GM18909 (cell line): ENCODE data around the gene PNPLA3.

Experiments used
- ATAC-seq: cut with Tn5 transposase; IDR thresholded peaks from one replicate; pipeline ENCODE4 v1.9.1; 2021; ENCODE audit warnings: mild to moderate bottlenecking; ENCODE audit not compliant: unreplicated experiment, poor library complexity

Gene PNPLA3

DNA sequence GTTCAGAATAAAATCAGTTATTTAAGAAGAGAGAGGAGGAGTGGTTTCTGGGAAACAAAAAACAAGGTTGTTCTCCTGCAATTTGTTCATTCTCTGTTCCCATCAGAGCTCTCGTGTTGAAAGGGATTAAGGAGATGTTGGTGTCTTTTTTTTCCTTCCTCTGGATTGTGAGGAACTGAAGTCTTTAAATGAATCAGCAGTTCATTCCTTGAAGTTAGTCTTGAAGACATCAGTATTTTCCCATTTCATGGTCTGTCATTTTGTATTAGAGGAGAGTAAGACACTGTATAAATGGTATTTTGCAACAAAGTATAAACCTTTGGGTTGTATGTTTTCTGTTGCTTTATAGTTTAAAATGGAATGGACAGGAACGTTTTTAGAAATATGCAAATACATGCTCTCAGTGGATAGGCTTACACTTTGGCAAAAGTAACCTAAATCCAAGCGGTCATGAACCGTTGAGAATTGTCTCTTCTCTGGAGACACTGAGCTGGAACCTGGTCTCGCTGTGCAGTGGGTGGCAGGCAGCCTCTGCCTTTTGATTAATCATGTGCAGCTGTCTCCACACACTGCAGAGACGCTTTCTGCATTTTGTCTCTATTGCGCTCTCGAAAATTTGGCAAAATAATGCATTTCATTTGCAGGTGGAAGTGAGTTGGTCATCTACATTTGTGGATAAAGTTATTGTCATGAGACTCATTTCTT, 64.7 kb downstream of the PNPLA3 start:
- no peak for ATAC-seq

DNA sequence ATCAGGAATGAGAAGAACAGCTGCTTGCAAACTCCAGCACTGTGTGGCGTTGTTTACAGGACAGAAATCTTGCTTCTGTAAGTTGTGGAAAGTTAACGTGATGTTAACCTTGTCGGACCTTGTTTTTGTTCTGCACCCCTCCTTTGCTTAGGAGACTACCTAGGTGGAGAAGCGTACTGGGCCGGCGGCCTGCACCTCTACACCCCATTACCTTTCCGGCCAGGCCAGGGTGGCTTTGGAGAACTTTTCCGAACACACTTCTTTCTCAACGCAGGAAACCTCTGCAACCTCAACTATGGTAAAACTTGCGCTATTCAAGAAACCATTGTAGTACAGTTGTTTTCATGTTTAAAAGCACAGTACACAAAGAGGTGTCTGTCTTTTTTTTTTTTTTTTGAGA, 65.4 kb downstream of the PNPLA3 start:
- ATAC-seq, result no peak

DNA sequence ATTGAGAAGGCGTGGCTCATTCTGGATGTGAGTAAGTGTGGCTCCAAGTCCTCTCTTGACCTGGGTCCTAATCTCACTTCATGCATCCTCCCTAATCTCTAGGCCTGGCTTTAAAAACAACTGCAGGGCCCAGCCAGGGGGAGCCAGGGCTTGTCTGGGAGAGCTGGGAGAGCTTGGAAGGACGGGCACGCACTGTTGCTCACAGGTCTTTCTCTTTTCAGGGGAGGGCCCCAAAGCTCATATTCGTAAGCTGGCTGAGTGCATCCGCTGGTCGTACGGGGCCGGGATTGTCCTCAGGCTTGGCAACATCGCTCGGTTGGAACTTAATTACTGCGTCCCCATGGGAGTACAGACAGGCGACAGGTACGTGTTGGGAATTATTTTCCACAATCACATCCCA, 66.4 kb downstream of the PNPLA3 start:
- ATAC-seq, result no peak

DNA sequence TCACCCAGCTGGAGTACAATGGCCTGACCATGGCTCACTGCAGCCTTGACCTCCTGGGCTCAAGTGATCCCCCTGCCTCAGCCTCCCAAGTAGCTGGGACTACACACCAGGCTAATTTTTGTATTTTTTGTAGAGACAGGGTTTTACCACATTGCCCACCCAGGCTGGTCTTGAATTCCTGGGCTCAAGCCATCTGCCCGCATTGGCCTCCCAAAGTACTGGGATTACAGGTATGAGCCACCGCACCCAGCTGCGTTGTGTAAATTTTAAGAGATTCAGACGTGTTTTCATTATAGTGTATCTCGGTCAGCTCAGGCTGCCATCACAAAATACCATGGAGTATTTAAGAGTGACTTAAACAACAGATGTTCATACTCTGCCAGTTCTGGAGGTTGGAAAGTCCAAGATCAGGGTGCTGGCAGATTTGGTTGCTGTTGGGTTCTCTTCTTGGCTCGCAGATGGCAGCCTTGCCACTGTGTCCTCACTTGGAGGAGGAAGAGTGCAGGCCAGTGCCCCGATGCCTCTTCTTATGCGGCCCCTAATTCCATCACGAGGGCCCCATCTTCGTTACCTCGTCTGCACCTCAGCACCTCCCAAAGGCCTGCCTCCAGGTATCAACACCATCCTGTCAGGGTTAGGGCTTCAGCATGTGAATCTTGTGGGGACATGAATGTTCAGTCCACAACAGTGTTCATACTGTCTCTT, 67.9 kb downstream of the PNPLA3 start:
- ATAC-seq, result no peak

DNA sequence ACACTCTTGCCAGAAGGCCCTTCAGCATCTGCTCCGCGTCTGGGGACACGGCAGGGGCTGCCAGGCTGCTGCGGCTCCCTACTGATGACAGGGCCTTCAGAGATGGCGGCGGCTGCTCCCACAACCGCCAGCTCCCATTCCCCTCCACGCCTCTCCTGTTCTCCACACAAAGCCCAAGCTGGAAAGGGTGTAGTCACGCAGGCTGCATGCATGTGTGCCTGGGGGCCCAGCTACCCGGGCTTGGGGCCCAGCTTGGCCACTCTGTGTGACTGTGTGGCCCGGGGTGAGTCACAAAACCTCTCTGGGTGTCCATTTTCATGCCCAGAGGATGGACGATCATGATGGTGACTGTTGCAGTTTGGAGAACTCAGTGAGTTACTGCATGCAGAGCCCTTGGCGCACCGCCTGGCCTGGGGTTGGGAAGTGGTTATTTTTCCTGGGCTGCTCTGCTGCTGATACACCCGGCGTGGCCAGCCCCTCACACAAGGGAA, 68.8 kb downstream of the PNPLA3 start:
- ATAC-seq, result no peak

DNA sequence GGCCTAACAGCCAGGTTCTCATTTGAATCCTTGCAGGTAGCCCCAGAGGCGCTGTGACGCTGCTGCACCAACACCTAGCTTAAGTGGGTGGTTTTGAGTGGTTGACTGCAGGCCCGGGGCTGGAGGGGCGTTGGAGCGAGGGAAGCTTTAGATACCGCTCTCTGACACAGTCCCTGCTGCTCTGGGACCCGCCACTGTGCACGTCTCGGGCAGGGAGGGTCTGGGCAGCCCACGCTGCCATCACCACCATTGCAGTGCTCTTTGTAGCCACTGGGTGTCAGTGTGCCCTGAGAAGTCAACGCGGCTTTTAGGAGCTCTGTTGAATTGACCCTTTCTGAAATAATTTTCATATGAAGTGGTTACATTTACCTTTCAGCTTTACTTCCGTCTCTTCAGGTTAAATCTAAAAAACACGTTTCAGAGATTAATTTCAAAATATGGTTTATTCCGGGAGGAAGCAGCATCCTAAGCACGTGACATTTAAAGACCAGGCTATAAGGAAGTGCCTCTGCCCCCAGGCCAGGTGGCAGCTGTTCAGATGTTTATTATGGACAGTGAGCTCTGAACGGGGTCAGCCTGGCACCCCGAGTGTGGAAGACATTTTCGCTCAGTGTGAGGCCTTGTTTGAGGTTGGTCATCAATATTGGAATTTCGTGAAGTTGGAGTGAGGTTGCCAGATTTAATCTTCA, 69.6 kb downstream of the PNPLA3 start:
- peak; percentile 43 for ATAC-seq

DNA sequence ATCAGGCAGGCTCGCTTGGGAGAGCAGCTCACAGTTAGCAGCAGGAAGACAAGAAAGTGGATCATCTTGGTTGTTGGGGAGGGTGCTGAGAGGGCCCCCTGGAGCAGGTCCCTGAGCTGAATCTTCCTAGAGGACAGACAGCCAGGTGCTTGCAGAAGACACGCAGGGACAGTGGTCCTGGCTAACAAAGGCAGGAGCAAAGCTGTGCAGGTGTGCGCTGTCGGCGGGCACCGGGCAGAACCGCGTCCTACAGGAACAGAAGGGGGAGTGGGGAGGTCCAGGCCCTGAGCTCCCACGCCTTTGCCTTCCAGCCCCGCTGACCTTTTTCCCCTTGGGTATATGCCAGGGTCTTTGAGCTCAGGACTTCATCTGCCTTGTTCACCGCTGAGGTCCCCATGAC, 70.4 kb downstream of the PNPLA3 start:
- ATAC-seq, result no peak

DNA sequence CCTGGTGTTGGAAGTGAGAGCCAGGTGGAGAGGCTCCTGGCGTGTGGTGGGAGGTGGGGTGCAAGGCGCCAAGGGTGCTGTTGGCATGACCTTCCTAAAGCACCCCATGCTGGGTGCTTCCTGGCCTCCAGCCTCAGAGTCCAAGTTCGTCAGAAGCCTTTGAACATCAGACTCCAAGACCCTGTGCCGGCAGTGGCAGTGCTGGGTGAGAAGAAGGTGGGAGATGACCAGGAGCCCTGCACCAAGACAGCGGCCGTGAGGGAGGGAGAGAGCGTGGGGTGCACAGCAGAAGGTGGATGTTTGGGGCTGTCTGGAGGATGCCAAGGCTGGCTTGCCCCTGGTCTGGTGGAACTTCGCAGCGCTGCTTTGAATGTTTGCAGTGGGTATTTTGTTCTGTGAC, 70.8 kb downstream of the PNPLA3 start:
- ATAC-seq, result no peak

DNA sequence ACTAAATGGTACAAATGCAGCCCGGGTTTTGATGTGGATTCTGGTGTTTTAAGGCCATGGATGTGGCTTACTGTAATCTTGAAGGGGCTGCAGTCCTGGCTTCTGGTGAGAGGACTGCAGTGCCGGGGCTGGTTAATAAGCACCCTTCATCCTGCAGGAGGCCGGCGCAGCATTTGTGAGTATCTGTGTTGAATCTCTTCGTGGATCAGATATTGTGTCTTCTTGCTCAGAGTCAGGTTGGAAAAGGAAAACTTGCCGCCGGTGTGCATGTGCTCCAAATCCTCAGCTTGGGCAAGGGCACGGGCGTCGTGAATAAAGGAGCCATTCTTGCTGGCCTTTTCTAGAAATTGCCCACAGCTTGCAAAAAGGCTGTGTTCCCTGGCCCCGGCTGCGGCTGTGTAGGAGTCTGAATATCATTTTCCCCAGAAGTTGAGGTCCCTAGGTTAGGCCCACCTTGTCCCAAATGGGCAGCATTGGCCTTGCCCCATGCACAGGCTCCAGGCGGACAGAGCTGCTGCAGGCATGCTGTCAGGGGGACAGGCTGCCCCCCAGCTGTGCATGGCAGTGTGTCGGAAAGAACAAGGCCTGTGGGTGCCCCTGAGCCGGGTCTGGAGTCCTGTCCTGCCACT, 71.6 kb downstream of the PNPLA3 start:
- no peak for ATAC-seq

DNA sequence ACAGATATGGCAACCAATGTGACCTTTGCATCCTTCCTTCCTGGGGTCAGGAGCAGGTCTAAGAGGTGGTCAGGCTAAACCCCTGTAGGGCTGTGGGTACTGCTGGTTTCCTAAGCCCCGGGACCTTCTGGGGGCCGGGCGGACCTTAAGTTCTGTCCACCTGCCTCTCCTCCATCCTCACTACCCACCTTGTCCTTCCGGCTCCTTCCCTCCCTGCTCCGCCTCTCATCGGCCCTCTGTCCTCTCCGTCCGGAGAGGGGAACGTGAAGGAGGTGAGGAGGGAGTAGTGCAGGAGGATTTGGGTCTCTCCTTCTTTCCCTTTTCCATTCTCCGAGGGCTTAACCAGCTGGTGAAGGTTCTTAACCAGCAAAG, 72.2 kb downstream of the PNPLA3 start:
- no peak for ATAC-seq

DNA sequence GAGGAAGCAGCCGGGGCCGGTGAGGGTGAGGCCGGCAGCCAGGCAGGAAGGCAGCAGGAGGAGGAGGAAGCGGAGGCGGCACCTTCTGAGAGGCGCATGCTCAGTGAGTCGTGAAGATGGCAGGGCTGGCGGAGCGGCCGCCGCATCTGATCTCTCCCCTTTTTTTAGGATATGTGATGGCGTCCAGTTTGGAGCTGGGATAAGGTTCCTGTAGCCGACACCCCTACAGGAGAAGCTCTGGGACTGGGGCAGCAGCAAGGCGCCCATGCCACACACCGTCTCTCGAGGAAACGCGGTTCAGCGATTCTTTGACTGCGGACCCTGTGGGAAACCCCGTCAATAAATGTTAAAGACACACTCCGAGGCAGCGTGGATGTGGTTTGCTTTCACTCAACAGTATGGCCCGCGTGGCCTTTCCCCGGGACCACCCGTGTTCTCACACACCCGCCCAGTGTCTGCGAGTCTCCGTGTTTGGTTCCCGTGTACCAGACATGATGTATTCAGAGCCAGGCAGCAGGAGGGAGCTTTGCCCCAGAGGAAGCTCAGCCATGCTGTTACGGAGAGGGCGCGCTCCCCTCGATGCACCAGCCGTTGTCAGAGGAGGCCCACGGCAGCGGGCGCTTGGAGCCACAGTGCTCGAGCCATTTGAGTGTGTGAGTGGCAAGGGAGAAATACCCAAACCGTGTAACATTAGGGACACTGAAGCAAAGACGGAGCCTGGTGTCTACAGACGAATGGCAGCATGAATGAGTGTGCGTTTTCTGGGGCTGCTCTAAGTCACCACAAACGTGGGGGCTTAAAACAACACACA, 72.8 kb downstream of the PNPLA3 start:
- ATAC-seq, result peak; percentile 57

DNA sequence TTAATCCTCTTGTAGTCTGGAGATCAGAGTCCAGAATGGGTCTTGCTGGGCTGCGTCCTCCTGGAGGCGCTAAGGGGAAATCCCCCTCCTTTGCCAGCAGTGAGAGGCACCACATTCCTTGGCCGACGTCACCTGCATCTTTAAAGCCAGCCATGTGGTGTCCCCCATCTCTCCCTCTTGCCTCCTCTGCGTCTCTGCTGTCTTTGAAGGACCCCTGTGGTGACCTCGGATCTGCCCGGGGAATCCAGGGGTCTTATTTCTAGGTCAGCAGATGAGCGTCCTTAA, 73.3 kb downstream of the PNPLA3 start:
- ATAC-seq, result no peak
